Osteoblast (primary cell): Measurements from ENCODE around the gene LMNTD2. TPM values are rescaled to one million over a fixed set of nuclear protein-coding genes. Genes with fewer than 3 reads are reported as not detected.
A peak's percentile ranks its signal among the peaks of the same experiment; 100 is the strongest.

Source experiments
- DNase-seq: peaks from one replicate; pipeline ENCODE4 v3.0.0; 2011; ENCODE audit warnings: low spot score, mixed read lengths; ENCODE audit not compliant: insufficient read length; ENCODE audit errors: missing footprints
- H2AFZ ChIP-seq: 2 replicates; pipeline ENCODE4 v1.6.0; 2011; ENCODE audit warnings: mild to moderate bottlenecking, low read length
- H3K27ac ChIP-seq: 2 replicates; pipeline ENCODE4 v1.5.1; 2011; ENCODE audit warnings: mild to moderate bottlenecking, low read depth, low read length, moderate library complexity
- H3K27me3 ChIP-seq: 2 replicates; pipeline ENCODE4 v1.6.0; 2012; ENCODE audit warnings: mild to moderate bottlenecking, control low read depth, inconsistent platforms, low read length, moderate library complexity; ENCODE audit not compliant: insufficient read depth
- H3K36me3 ChIP-seq: 2 replicates; pipeline ENCODE4 v1.5.1; 2011; ENCODE audit warnings: mild to moderate bottlenecking, low read length, control low read depth, moderate library complexity; ENCODE audit not compliant: insufficient read depth
- H3K4me1 ChIP-seq: 2 replicates; pipeline ENCODE4 v1.5.1; 2011; ENCODE audit warnings: mild to moderate bottlenecking, low read length, control low read depth, moderate library complexity; ENCODE audit not compliant: insufficient read depth
- H3K4me2 ChIP-seq: 2 replicates; pipeline ENCODE4 v1.6.0; 2011; ENCODE audit warnings: mild to moderate bottlenecking, low read length; ENCODE audit not compliant: insufficient read depth
- H3K4me3 ChIP-seq: fragments of 200-600 bp; sonication (generic); 3 replicates; pipeline ENCODE4 v1.5.1; 2012; ENCODE audit warnings: mild to moderate bottlenecking, low read length, inconsistent platforms; ENCODE audit not compliant: insufficient read depth
- H3K79me2 ChIP-seq: 2 replicates; pipeline ENCODE4 v1.6.0; 2012; ENCODE audit warnings: mild to moderate bottlenecking, low read length, control low read depth, inconsistent platforms; ENCODE audit not compliant: insufficient read depth
- H3K9me3 ChIP-seq: 2 replicates; pipeline ENCODE4 v1.5.1; 2011; ENCODE audit warnings: low read depth, low read length, control low read depth
- H4K20me1 ChIP-seq: 2 replicates; pipeline ENCODE4 v1.6.0; 2012; ENCODE audit warnings: mild to moderate bottlenecking, low read length, control low read depth; ENCODE audit not compliant: insufficient read depth
- CTCF ChIP-seq: IDR thresholded peaks from 2 replicates; pipeline ENCODE4 v1.5.1; 2011; ENCODE audit warnings: mild to moderate bottlenecking, low read depth, low read length, moderate library complexity; ENCODE audit errors: extremely low read depth
- total RNA-seq: library from RNA; depleted of rRNA; stranded (reverse); fragments of >200 nt; gene quantifications from 2 replicates; pipeline ENCODE4 v1.2.3, GENCODE V29; 2012

Gene LMNTD2
- total RNA-seq, 1 donor: 0.36 TPM

GRCh38 chr11:576811-577610, 16.5 kb upstream of the LMNTD2 start:
- H4K20me1 ChIP-seq: peaks cover 49% of the 10 kb centered on the region
- no peaks in the 10 kb centered on the region for H3K36me3 ChIP-seq
- DNase-seq: peak; percentile 92
- peaks cover 52% of the 10 kb centered on the region for H3K79me2 ChIP-seq
- peak overlapping the region; percentile 75 for H3K27ac ChIP-seq
- H2AFZ ChIP-seq: peak overlapping the region; percentile 15
- H3K9me3 ChIP-seq: no peaks in the 10 kb centered on the region
- peaks cover 12% of the 10 kb centered on the region for H3K4me1 ChIP-seq
- peaks cover 6% of the 10 kb centered on the region for H3K27me3 ChIP-seq
- H3K4me2 ChIP-seq: peak overlapping the region; percentile 80
- TF ChIP-seq CTCF: no peak
- H3K4me3 ChIP-seq: peak overlapping the region; percentile 98

- H3K4me3 ChIP-seq: peak within 1 kb of the TSS; percentile 98
- peaks cover 12% of the 10 kb centered on the region for H3K4me1 ChIP-seq
- peak within 1 kb of the TSS; percentile 93 for H3K4me2 ChIP-seq
- no peak for TF ChIP-seq CTCF
- H2AFZ ChIP-seq: peak within 1 kb of the TSS; percentile 99
- peaks cover 44% of the 10 kb centered on the region for H3K79me2 ChIP-seq
- H3K27me3 ChIP-seq: peaks cover 6% of the 10 kb centered on the region
- peak; percentile 100 for DNase-seq
- H3K9me3 ChIP-seq: no peaks in the 10 kb centered on the region
- no peaks in the 10 kb centered on the region for H3K36me3 ChIP-seq
- H3K27ac ChIP-seq: peak within 1 kb of the TSS; percentile 97
- H4K20me1 ChIP-seq: peaks cover 41% of the 10 kb centered on the region
These were observed 15.6 kb upstream of the LMNTD2 start, which contains the start of gene PHRF1 for GRCh38 chr11:575996-576768. Gene PHRF1, plus strand, starts transcription at chr11:576470. Its CDS starts 5,043 bp downstream, at chr11:581513.

DNA sequence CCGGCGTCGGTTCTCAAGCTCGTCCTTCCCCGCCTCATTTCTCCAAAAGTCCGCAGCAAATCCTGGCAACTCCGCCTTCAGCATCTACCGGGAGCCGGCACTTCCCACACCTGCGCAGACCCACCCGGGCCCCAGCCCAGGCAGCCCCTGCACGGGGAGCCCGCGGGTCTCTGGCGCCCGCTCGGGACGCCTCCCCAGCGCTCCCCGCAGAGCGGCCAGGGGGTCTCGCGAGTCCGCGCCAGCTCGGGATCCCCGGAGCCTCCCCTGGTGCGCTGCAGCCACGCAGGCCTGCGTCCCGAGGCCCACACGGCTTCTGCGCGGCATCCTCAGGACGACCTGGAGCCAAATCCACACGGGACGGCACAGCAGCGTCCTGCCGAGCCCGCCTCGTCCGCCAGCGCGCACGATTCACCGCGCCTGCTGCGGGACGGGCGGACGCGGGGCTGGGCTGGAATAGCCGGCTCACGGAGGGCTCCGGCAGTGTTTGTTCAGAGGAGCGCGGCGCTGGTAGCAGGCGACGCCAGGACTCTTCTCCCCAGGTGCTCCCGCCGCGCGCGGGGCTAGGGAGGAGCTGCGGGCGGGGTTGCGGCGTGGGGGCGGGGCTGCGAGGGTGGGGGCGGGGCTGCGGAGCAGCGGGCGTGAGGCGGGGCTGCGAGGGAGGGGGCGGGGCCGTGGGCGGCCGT, 14.9 kb upstream of the LMNTD2 start:
- Histone ChIP-seq H3K27me3 (peaks cover 6% of the 10 kb centered on the region), H2AFZ (peak overlapping the region; percentile 67), H4K20me1 (peaks cover 36% of the 10 kb centered on the region), H3K79me2 (peaks cover 38% of the 10 kb centered on the region), H3K4me3 (peak overlapping the region; percentile 74), H3K4me1 (peaks cover 12% of the 10 kb centered on the region), H3K36me3 (no peaks in the 10 kb centered on the region), H3K9me3 (no peaks in the 10 kb centered on the region), H3K4me2 (peak overlapping the region; percentile 86), H3K27ac (no peak overlapping the region)
- no peak for DNase-seq
- TF ChIP-seq CTCF: no peak
